ENCODE results near the gene SCLT1. TPM values are rescaled to one million over a fixed set of nuclear protein-coding genes. Genes with fewer than 3 reads are reported as not detected.

The SCLT1 gene
- total and polyA plus RNA-seq, 2 donors (not counting 1 experiment from before 2014, with no cell fraction given) = 3.5 to 27.2 TPM

GRCh38 chr4:128983771-128984485 lies 109.4 kb downstream of the SCLT1 start:
- no peak for ATAC-seq (ENCODE audit: low read depth)
- no peaks in the 10 kb centered on the region for H3K27me3 ChIP-seq (replicated peaks in 1 of 4; ENCODE audit: control extremely low read depth in 1 of 4, control insufficient read depth in 3 of 4, insufficient read depth in 4 of 4, low read length in 3 of 4)
- H3K36me3 ChIP-seq (replicated peaks in 1 of 2; ENCODE audit: control extremely low read depth in 1 of 2, control insufficient read depth in 1 of 2, extremely low read depth in 1 of 2, insufficient read depth in 2 of 2, low read length in 1 of 2) = peaks cover 0 to 18% of the 10 kb centered on the region in 2 experiments
- H3K9me3 ChIP-seq (ENCODE audit: control extremely low read depth in 1 of 3, control insufficient read depth in 2 of 3, insufficient read depth in 1 of 3, low read length in 2 of 3) = no peaks in the 10 kb centered on the region
- H3K4me3 Mint-ChIP-seq = no peak overlapping the region
- H3K9me3 Mint-ChIP-seq (ENCODE audit: insufficient read depth) = peaks cover under 1% of the 10 kb centered on the region
- no peak overlapping the region for H3K9ac ChIP-seq (ENCODE audit: low read length)
- no peaks in the 10 kb centered on the region for H4K20me1 ChIP-seq (ENCODE audit: control insufficient read depth, insufficient read depth, low read length, poor library complexity, severe bottlenecking)
- no peaks in the 10 kb centered on the region for H3K79me2 ChIP-seq (ENCODE audit: control insufficient read depth, insufficient read depth, low read length)
- no peaks in the 10 kb centered on the region for H3K4me1 ChIP-seq (ENCODE audit: control insufficient read depth in 2 of 2, insufficient read depth in 2 of 2, low read length in 2 of 2)
- ChIA-PET CTCF (no interaction called here), POLR2A (no interaction called here)
- DNase-seq = no peak
- H2AFZ ChIP-seq (ENCODE audit: insufficient read depth, low read depth, low read length, poor library complexity, severe bottlenecking) = no peak overlapping the region
- TF ChIP-seq CTCF (IDR thresholded peaks at IDR 0.05) (no peak), EZH2 (IDR thresholded peaks at IDR 0.05; ENCODE audit: borderline replicate concordance, insufficient read depth, low read depth, low read length, poor library complexity, severe bottlenecking) (no peak)
- H3K27ac ChIP-seq (ENCODE audit: low read length in 2 of 2) = no peak overlapping the region
- intact Hi-C loops (cut with micrococcal nuclease) = no loop called here
- no peak overlapping the region for H3K27ac Mint-ChIP-seq
- no peak overlapping the region for H3K4me3 ChIP-seq (ENCODE audit: control extremely low read depth in 1 of 5, extremely low read depth in 1 of 5, insufficient read depth in 1 of 5, low read depth in 2 of 5, low read length in 4 of 5)
- WGBS (ENCODE audit: insufficient coverage) = no CpG with 5 or more reads among the region's 2 CpGs
- no peak overlapping the region for H3K4me2 ChIP-seq (replicated peaks; ENCODE audit: low read depth, low read length, poor library complexity, severe bottlenecking)
- H3K4me1 Mint-ChIP-seq = no peaks in the 10 kb centered on the region
- H3K27me3 Mint-ChIP-seq = no peaks in the 10 kb centered on the region

- DNase-seq = no peak
- Mint-ChIP-seq H3K27ac (no peak overlapping the region), H3K27me3 (no peaks in the 10 kb centered on the region), H3K9me3 (ENCODE audit: insufficient read depth) (no peaks in the 10 kb centered on the region), H3K4me1 (no peaks in the 10 kb centered on the region), H3K4me3 (no peak overlapping the region)
- ChIA-PET CTCF (no interaction called here), POLR2A (no interaction called here)
- H3K4me2 ChIP-seq (replicated peaks; ENCODE audit: low read depth, low read length, poor library complexity, severe bottlenecking) = no peak overlapping the region
- TF ChIP-seq CTCF (IDR thresholded peaks at IDR 0.05) (no peak), EZH2 (IDR thresholded peaks at IDR 0.05; ENCODE audit: borderline replicate concordance, insufficient read depth, low read depth, low read length, poor library complexity, severe bottlenecking) (no peak)
- no peak overlapping the region for H3K4me3 ChIP-seq (ENCODE audit: control extremely low read depth in 1 of 5, extremely low read depth in 1 of 5, insufficient read depth in 1 of 5, low read depth in 2 of 5, low read length in 4 of 5)
- H4K20me1 ChIP-seq (ENCODE audit: control insufficient read depth, insufficient read depth, low read length, poor library complexity, severe bottlenecking) = no peaks in the 10 kb centered on the region
- intact Hi-C loops (cut with micrococcal nuclease) = no loop called here
- H2AFZ ChIP-seq (ENCODE audit: insufficient read depth, low read depth, low read length, poor library complexity, severe bottlenecking) = no peak overlapping the region
- H3K9me3 ChIP-seq (ENCODE audit: control extremely low read depth in 1 of 3, control insufficient read depth in 2 of 3, insufficient read depth in 1 of 3, low read length in 2 of 3) = no peaks in the 10 kb centered on the region
- H3K27ac ChIP-seq (ENCODE audit: low read length in 2 of 2) = no peak overlapping the region
- H3K4me1 ChIP-seq (ENCODE audit: control insufficient read depth in 2 of 2, insufficient read depth in 2 of 2, low read length in 2 of 2) = no peaks in the 10 kb centered on the region
- H3K9ac ChIP-seq (ENCODE audit: low read length) = no peak overlapping the region
- peaks cover 0 to 10% of the 10 kb centered on the region in 2 experiments for H3K36me3 ChIP-seq (replicated peaks in 1 of 2; ENCODE audit: control extremely low read depth in 1 of 2, control insufficient read depth in 1 of 2, extremely low read depth in 1 of 2, insufficient read depth in 2 of 2, low read length in 1 of 2)
- WGBS (ENCODE audit: insufficient coverage) = 93% methylated on average over 2 of the region's 6 CpGs
- no peaks in the 10 kb centered on the region for H3K79me2 ChIP-seq (ENCODE audit: control insufficient read depth, insufficient read depth, low read length)
- H3K27me3 ChIP-seq (replicated peaks in 1 of 4; ENCODE audit: control extremely low read depth in 1 of 4, control insufficient read depth in 3 of 4, insufficient read depth in 4 of 4, low read length in 3 of 4) = no peaks in the 10 kb centered on the region
- ATAC-seq (ENCODE audit: low read depth) = no peak
Measured at GRCh38 chr4:128981377-128981776, 112.0 kb downstream of the SCLT1 start.

Data from B cell (primary cell).